KMS-11 (cell line): ENCODE data around the gene TMEM150B.

Source experiments
- H2AFZ ChIP-seq: fragments of 200-600 bp; sonication (generic); 2 replicates; pipeline ENCODE4 v1.6.1; 2016; ENCODE audit warnings: antibody characterized with exemption, mixed run types, low read depth
- H3K27ac ChIP-seq: fragments of 200-600 bp; sonication (generic); 2 replicates; pipeline ENCODE4 v1.6.1; 2016; ENCODE audit warnings: mild to moderate bottlenecking, mixed run types
- H3K27me3 ChIP-seq: fragments of 200-600 bp; sonication (generic); 2 replicates; pipeline ENCODE4 v1.6.1; 2017; ENCODE audit warnings: mild to moderate bottlenecking, low read depth, mixed run types, moderate library complexity; ENCODE audit not compliant: insufficient read depth
- H3K36me3 ChIP-seq: fragments of 200-600 bp; sonication (generic); 2 replicates; pipeline ENCODE4 v1.6.1; 2017; ENCODE audit warnings: mild to moderate bottlenecking, mixed run types; ENCODE audit not compliant: insufficient read depth
- H3K4me1 ChIP-seq: fragments of 200-600 bp; sonication (generic); 2 replicates; pipeline ENCODE4 v1.6.1; 2016; ENCODE audit warnings: mild to moderate bottlenecking, low read depth, mixed run types; ENCODE audit not compliant: poor library complexity, severe bottlenecking
- H3K4me2 ChIP-seq: fragments of 200-600 bp; sonication (generic); 2 replicates; pipeline ENCODE4 v1.7.0; 2016; ENCODE audit warnings: mild to moderate bottlenecking, mixed run types
- H3K4me3 ChIP-seq: fragments of 200-600 bp; sonication (generic); IDR thresholded peaks from 2 replicates; pipeline ENCODE4 v1.6.1; 2017; ENCODE audit warnings: low read depth, low read length, mixed read lengths; ENCODE audit not compliant: insufficient read depth
- H3K79me2 ChIP-seq: fragments of 200-600 bp; sonication (generic); 2 replicates; pipeline ENCODE4 v1.6.1; 2016; ENCODE audit warnings: low read depth, mixed run types; ENCODE audit not compliant: insufficient read depth
- H3K9ac ChIP-seq: fragments of 200-600 bp; sonication (generic); 2 replicates; pipeline ENCODE4 v1.6.1; 2016; ENCODE audit warnings: mild to moderate bottlenecking, mixed run types
- H4K20me1 ChIP-seq: fragments of 200-600 bp; sonication (generic); 2 replicates; pipeline ENCODE4 v1.6.1; 2016; ENCODE audit warnings: mild to moderate bottlenecking, mixed run types; ENCODE audit not compliant: insufficient read depth
- TF ChIP-seq, protein P1 (sequence below): fragments of 200-600 bp; sonication (generic); conservative IDR thresholded peaks from 2 replicates; pipeline ENCODE4 v1.6.1; 2017; ENCODE audit warnings: low read depth, mild to moderate bottlenecking, antibody characterized with exemption, low read length, moderate library complexity, mixed read lengths

Gene TMEM150B

DNA sequence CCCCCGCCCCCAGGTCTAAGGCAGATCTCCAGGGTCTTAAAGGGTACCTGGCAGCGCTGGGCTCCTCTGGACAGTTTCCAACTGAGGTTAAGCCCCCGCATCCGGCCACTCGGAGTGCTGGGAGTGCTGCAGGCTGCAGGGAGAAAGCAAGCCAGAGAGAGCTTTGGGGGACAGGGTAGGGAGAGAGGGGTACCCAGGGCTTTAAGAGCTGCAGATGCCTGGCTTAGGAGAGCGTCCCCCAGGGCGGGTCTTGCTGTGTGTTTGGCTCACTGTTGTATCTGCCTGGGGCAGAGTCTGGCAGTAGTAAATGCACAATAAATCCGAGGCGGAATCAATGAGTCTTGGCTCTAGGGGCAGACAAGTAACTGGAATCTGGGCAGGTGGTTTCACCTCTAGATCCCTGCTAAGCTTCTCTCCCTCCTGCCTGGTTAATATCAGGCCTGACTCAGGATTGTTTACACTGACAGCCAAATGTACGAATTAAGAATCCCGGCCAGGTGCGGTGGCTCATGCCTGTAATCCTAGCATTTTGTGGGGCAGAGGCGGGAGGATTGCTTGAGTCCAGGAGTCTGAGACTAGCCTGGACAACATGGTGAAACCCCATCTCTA, 30.2 kb upstream of the TMEM150B start:
- Histone ChIP-seq H3K4me3 (no peak overlapping the region), H3K79me2 (no peaks in the 10 kb centered on the region), H3K4me1 (peaks cover 3% of the 10 kb centered on the region), H3K36me3 (no peaks in the 10 kb centered on the region), H3K27me3 (peaks cover 67% of the 10 kb centered on the region), H3K9ac (no peak overlapping the region), H4K20me1 (no peaks in the 10 kb centered on the region), H2AFZ (no peak overlapping the region), H3K27ac (no peak overlapping the region), H3K4me2 (no peak overlapping the region)
- TF ChIP-seq, protein P1, sequence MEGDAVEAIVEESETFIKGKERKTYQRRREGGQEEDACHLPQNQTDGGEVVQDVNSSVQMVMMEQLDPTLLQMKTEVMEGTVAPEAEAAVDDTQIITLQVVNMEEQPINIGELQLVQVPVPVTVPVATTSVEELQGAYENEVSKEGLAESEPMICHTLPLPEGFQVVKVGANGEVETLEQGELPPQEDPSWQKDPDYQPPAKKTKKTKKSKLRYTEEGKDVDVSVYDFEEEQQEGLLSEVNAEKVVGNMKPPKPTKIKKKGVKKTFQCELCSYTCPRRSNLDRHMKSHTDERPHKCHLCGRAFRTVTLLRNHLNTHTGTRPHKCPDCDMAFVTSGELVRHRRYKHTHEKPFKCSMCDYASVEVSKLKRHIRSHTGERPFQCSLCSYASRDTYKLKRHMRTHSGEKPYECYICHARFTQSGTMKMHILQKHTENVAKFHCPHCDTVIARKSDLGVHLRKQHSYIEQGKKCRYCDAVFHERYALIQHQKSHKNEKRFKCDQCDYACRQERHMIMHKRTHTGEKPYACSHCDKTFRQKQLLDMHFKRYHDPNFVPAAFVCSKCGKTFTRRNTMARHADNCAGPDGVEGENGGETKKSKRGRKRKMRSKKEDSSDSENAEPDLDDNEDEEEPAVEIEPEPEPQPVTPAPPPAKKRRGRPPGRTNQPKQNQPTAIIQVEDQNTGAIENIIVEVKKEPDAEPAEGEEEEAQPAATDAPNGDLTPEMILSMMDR = no peak

DNA sequence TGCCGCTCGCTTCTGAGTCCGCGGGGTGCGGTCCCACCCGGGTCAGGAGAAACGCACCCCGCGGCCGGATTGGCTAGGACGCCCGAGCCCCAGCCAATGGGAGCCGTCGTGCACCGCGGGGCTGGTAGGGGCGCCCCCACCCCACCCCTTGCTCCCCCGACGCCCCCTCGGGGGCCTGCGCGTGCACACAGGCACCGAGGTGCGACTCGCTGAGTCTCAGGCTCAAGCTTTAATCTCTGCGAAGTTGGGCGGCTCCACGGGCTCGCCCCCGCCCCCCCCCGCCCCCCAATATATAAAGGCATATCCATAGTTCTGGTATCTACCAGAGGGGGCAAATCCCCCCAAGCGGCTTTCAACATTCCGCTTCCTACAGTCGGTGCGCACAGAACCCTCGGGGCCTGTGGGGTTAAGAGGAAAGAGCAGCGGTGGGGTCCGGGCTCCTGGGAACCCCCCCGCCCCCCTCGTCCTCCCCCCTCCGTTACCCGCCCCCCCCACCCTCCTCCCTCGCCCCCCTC, 29.6 kb upstream of the TMEM150B start, which contains the start of gene COX6B2:
Gene COX6B2, minus strand, starts transcription at position 22 of the 515 bp plus-strand sequence. CDS start 198 bp downstream, outside the sequence.
- no peaks in the 10 kb centered on the region for H4K20me1 ChIP-seq
- no peak within 1 kb of the TSS for H3K4me3 ChIP-seq
- peak within 1 kb of the TSS; percentile 66 for H2AFZ ChIP-seq
- H3K4me1 ChIP-seq = peaks cover 3% of the 10 kb centered on the region
- TF ChIP-seq, protein P1 = no peak
- no peaks in the 10 kb centered on the region for H3K79me2 ChIP-seq
- H3K27ac ChIP-seq = no peak within 1 kb of the TSS
- H3K36me3 ChIP-seq = no peaks in the 10 kb centered on the region
- H3K27me3 ChIP-seq = peaks cover 67% of the 10 kb centered on the region
- peak within 1 kb of the TSS; percentile 85 for H3K4me2 ChIP-seq
- H3K9ac ChIP-seq = no peak within 1 kb of the TSS

DNA sequence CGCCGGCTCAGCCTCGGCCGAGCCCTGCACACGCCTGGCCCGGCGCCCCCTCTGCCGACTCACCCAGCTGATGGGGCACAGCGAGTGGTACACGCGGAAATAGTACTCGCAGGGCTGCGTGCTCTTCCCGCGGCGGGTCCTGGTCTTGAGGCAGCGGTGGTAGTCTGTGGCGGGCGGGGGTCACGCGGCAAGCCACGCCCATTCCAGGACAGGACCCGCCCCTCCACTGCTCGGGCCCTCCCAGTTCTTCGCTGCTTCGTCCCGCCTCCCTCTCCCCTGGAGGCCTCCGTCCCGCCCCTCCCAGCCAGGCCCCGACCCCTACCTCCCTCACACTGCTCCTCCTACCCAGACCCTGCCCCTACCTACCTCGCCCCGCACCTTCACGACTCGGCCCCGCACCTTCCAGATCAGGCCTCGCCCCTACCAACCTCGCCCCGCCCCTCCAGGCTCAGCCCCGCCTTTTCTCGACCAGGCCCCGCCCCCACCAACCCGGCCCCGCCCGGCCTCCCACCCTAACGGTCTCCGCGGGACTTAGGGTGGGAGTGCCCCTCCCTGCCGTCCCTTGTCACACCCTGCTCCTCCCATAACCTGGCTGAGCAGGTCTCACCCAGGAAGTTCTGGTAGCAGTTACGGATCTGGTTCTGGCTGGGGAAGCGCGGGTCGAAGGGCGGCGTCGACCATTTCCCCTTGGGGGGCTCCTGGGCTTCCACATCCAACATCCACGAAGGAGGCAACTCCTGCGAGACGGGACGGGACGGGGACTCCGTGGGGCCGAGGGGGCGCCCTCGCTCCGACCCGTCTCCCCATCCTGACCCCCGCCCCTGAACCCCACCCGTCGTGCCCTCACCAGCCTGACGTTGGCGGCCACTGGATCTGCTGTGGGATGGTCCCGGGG, 28.9 kb upstream of the TMEM150B start:
- no peaks in the 10 kb centered on the region for H4K20me1 ChIP-seq
- peaks cover 3% of the 10 kb centered on the region for H3K4me1 ChIP-seq
- H2AFZ ChIP-seq = peak overlapping the region; percentile 66
- H3K9ac ChIP-seq = no peak overlapping the region
- H3K79me2 ChIP-seq = no peaks in the 10 kb centered on the region
- H3K27ac ChIP-seq = no peak overlapping the region
- TF ChIP-seq, protein P1 = no peak
- H3K4me3 ChIP-seq = no peak overlapping the region
- H3K27me3 ChIP-seq = peaks cover 67% of the 10 kb centered on the region
- H3K36me3 ChIP-seq = no peaks in the 10 kb centered on the region
- peak overlapping the region; percentile 85 for H3K4me2 ChIP-seq

DNA sequence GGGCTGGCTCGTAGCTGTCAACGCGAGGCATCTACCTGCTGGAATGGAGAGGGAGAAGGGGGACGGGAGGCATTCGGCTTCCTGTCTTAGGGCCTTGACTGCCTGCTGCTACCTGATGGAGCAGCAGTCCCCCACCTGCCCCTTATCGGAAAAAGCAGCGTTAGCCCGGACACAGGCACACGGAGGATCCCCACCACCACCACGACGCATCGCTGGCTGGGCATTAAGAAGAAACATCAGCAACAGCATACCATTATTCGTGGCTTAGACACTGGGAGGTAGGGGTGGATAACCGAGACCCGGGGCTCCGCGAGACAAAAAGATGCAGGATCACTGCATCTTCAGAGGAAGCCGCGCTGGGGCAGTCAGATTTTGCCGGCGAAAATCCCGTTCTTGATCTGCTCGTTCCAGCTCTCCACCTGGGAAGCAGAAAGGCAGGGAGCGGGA, 28.2 kb upstream of the TMEM150B start:
- H3K4me1 ChIP-seq = peaks cover 3% of the 10 kb centered on the region
- H3K4me3 ChIP-seq = no peak overlapping the region
- H3K9ac ChIP-seq = no peak overlapping the region
- H2AFZ ChIP-seq = peak overlapping the region; percentile 66
- TF ChIP-seq, protein P1 = no peak
- no peak overlapping the region for H3K27ac ChIP-seq
- peak overlapping the region; percentile 85 for H3K4me2 ChIP-seq
- peaks cover 61% of the 10 kb centered on the region for H3K27me3 ChIP-seq
- H3K79me2 ChIP-seq = no peaks in the 10 kb centered on the region
- no peaks in the 10 kb centered on the region for H4K20me1 ChIP-seq
- H3K36me3 ChIP-seq = no peaks in the 10 kb centered on the region
